ENCODE measurements around the gene EPB41L2.

DNA sequence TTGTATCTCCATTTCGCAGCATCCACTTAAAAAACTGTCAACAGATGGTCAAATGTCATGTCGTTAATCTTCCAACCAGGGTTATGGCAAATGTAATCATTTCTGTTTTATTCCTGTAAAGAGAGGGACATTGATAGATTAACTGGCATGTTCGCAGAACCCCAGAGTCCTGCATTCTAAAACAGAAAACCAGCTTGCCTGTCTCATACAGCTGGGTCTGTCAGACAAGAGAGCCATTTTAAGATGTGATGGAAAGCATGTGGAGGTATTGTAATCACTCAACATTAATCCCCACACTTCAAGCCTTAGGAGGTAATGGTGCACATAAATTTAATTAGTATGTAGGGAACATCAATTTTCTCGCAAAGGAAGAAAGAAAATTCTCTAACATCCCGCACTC, 231.4 kb downstream of the EPB41L2 start:
- TF ChIP-seq, protein P1, sequence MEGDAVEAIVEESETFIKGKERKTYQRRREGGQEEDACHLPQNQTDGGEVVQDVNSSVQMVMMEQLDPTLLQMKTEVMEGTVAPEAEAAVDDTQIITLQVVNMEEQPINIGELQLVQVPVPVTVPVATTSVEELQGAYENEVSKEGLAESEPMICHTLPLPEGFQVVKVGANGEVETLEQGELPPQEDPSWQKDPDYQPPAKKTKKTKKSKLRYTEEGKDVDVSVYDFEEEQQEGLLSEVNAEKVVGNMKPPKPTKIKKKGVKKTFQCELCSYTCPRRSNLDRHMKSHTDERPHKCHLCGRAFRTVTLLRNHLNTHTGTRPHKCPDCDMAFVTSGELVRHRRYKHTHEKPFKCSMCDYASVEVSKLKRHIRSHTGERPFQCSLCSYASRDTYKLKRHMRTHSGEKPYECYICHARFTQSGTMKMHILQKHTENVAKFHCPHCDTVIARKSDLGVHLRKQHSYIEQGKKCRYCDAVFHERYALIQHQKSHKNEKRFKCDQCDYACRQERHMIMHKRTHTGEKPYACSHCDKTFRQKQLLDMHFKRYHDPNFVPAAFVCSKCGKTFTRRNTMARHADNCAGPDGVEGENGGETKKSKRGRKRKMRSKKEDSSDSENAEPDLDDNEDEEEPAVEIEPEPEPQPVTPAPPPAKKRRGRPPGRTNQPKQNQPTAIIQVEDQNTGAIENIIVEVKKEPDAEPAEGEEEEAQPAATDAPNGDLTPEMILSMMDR (IDR thresholded peaks at IDR 0.05) = no peak
- no peak for TF ChIP-seq POLR2AphosphoS5 (IDR thresholded peaks at IDR 0.05)
